ENCODE measurements around the gene ELOVL4.
A peak's percentile ranks its signal among the peaks of the same experiment; 100 is the strongest.

ELOVL4 gene

DNA sequence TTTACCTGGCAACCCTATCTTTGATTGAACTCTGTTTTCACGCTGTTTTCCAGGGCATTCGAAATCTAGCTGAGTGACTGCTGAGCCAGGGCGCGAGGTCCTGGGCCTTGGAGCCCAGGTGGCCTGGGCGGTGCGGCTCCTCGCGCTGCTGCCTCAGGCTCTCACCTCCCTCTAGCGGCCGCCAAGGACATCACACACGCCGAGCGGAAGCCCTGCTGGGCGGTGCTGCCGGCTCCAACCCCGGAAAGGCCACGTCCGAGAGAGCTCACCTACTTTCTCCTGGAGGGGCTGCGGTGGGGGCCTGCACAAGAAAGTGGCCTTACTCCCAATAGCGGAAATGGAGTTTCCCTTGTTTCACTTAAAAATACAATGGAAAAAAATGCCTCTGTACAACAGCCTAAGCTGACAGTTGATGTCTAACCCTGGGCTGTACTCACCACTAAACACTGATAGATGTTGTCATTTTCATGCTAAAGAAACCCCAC lies 77.7 kb downstream of the ELOVL4 start:
- Histone ChIP-seq H3K27ac (no peak overlapping the region), H3K9me3 (ENCODE audit: low read depth, low read length) (no peaks in the 10 kb centered on the region), H3K9ac (ENCODE audit: insufficient read length) (no peak overlapping the region), H3K4me3 (peak overlapping the region; percentile 26; the same call in 1 of the 2 replicates), H3K36me3 (ENCODE audit: insufficient read depth, low read length) (no peaks in the 10 kb centered on the region)
- DNase-seq (ENCODE audit: low read depth, low spot score): no peak
- TF ChIP-seq FOXP2 (optimal IDR thresholded peaks at IDR 0.05; ENCODE audit: control extremely low read depth, extremely low read length, insufficient read depth): no peak
- TF ChIP-seq EZH2 (IDR thresholded peaks at IDR 0.05): no peak
- TF ChIP-seq POLR2AphosphoS5 (IDR thresholded peaks at IDR 0.05; ENCODE audit: borderline replicate concordance, low read depth, low read length): no peak

DNA sequence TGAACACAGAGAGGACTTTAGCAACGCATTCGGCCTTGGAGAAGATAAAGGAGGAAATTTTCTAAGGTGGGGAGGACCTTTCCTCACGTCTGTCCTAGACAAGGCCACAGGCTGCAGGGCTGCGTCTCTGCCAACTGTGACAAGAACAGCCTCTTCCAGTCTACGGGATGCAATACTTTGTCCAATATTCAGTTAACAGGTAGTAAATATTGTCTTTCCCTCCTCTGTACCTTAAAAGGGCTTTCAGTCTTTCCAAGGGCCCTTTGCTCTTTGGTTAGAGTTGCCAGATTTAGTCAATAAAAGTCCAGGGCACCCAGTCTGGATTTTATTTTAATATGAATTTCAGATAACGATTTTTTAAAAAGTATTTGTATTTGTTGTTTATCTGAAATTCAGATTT lies 78.2 kb downstream of the ELOVL4 start:
- Histone ChIP-seq H3K9me3 (ENCODE audit: low read depth, low read length) (no peaks in the 10 kb centered on the region), H3K9ac (ENCODE audit: insufficient read length) (no peak overlapping the region), H3K36me3 (ENCODE audit: insufficient read depth, low read length) (no peaks in the 10 kb centered on the region), H3K27ac (no peak overlapping the region), H3K4me3 (no peak overlapping the region)
- TF ChIP-seq POLR2AphosphoS5 (IDR thresholded peaks at IDR 0.05; ENCODE audit: borderline replicate concordance, low read depth, low read length) (no peak), FOXP2 (optimal IDR thresholded peaks at IDR 0.05; ENCODE audit: control extremely low read depth, extremely low read length, insufficient read depth) (no peak), EZH2 (IDR thresholded peaks at IDR 0.05) (no peak)
- DNase-seq (ENCODE audit: low read depth, low spot score): no peak

DNA sequence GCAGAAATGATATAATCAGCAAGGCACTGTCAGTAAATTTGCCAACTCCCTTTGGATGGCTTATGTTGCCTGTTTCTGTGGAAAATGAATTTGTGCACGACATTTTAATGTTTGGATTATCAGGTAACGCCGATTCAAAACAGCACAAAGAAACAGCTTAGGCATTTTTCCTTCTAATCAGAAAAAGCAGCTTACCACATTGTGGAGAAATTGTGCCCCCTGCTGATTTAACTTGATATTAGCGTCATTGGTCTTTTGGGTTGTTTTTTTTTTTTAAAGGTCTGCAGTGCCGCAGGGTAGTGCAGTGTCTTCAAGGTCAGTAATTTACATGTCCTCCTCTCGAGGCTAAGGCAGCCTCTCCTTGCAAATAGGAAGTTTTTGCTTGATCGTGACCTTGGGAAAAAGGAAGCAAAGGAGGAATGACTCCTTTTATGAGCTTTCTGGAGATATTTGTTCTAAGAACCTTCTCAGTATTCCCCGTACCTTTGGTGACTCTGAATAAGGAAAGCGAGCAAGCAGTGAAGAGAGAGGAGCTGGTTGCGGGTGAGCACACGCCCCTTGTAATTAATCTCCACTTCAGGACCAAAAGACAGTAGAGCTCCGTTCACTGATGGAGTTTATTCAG lies 79.1 kb downstream of the ELOVL4 start:
- no peak overlapping the region for H3K27ac ChIP-seq

More for the DNA sequence above, 79.1 kb downstream of the ELOVL4 start:
- H3K9ac ChIP-seq (ENCODE audit: insufficient read length): peak overlapping the region; percentile 69
- no peaks in the 10 kb centered on the region for H3K9me3 ChIP-seq (ENCODE audit: low read depth, low read length)
- H3K36me3 ChIP-seq (ENCODE audit: insufficient read depth, low read length): no peaks in the 10 kb centered on the region
- H3K4me3 ChIP-seq: peak overlapping the region; percentile 74
- peak; percentile 81 for DNase-seq (ENCODE audit: low read depth, low spot score)
- TF ChIP-seq POLR2AphosphoS5 (IDR thresholded peaks at IDR 0.05; ENCODE audit: borderline replicate concordance, low read depth, low read length) (no peak; the same call in 1 of the 2 replicates), FOXP2 (optimal IDR thresholded peaks at IDR 0.05; ENCODE audit: control extremely low read depth, extremely low read length, insufficient read depth) (no peak), EZH2 (IDR thresholded peaks at IDR 0.05) (no peak)
